Astrocyte of the hippocampus (primary cell): ENCODE measurements around the gene INSYN2B.
A peak's percentile ranks its signal among the peaks of the same experiment; 100 is the strongest.

Experiments used
- DNase-seq: peaks from one replicate; pipeline ENCODE4 v3.0.0; 2011; ENCODE audit warnings: low read depth, low spot score

INSYN2B gene

DNA sequence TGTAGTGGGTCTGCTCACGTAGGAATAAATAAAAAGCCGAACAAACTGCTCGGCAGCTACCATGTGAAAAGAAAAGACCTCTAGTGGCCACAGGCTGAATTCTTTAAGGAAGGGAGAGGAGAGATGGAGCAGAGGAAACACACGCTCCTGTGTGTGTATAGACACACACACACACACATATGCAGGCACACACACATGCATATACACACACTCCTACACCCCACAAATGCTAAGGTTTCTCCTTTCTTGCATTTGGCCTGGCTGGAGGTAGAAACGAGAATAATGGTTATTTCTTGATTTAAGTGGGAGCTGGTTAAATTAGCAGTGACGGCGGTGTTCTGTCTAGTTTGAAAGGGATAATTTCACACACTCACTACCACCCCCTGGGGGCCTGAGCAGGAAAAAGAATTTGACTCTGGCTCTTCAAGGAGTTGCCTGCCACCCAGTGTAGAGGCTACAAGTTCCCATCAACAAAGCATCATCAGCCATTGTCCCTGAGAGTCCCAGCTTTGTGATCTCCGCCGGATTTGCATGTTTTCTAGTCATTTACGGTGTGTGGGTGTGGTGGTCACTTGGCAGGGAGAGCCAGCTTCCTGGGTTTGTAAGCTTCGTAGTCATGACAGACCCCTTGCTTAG lies at the start of gene INSYN2B:
Gene INSYN2B, minus strand, starts transcription at position 78 of the 636 bp plus-strand sequence. CDS start 96,597 bp downstream, outside the sequence.
- DNase-seq: peak; percentile 95

DNA sequence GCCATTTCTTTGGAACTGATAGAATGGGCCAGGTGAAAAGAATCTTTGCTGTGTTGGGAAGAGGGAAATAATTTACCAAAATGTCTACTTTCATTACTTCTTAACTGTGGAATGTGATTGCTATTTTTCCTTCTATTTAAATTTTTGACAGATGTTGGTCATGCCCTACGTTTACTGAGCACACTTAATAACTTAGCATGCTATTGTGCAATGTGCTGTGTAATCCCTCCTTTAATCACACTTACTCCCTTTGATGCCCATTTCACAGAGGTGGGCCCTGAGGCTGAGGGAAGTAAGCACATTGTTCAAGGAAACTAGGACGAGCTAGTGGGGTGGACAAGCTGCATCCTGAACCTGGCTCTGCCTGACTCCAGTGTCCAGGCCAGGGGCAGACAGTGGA lies 47.8 kb upstream of the INSYN2B start:
- no peak for DNase-seq

DNA sequence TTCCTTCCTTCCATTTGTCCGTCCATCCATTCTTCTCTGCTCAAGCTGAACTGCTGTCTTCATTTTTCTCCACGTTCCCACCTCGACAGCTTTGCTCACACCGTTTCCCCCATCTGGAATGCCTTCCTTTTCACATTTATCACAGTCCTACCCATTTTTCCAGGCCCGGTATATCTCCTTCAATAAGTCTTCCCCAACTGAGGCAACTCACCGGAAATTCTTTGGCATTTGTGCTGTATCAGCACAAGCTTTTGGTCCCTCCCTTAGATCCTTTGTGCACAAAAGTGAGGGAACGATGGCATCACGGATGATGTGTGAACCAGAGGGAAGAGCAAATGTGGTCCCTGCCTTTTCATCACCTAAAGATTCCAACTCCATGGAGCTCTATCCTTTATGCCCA lies 45.6 kb upstream of the INSYN2B start:
- no peak for DNase-seq

DNA sequence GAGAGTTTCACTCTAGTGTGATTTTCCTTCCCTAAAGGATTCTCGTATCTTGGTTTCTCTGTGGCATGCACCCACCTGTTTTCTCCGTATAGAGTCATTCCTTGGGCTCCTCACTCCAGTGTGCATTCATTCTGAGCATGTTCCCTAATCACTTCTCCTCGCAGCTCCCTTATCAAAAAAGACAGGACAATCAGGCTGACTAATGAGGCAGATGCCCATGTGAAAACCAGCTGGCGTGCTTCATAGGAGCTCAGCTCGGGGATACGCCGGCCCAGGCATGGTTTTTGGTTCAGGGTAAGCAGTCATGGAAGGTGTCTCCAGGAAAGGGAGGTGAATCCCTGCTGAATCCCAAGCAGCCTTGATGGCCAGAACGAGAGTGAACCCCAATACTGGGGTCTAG lies 41.2 kb upstream of the INSYN2B start:
- DNase-seq: no peak

DNA sequence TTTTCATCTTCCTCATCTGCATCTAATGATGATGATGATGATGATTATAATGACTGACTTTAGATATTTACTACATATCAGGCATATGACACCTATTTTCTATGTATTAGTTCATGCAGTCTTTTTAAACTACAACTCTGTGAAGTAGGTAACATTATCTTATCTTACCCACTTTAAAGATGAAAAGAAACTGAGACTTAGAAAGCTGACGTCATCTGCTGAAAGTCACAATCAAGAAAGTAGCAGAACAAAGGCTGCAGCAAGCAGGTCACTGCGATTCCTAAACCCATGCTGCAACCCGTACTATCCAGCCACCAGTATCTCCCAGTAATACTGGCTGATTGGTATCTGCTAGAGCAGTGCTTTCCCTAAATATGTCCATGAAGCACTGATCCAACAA lies 40.1 kb upstream of the INSYN2B start:
- DNase-seq: no peak

DNA sequence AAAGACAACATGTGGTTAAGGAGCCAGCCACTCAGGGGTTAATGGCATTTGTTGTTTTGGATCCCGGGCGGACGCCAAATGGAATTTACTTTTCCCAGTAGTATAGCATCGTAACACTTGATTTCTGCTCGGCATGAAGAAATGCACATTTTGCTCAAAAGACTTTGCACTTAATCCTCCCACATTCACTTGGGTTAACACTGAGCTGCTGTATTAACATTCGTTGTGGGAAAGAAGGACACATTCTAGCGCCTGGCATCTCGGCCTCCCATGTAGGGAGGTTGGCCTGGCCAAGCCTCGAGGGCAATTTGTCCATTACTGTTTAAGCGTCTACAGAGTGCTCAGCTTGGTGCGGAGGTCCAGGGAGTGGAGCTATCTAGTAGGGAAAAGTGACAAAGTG lies 32.3 kb upstream of the INSYN2B start:
- DNase-seq: no peak

DNA sequence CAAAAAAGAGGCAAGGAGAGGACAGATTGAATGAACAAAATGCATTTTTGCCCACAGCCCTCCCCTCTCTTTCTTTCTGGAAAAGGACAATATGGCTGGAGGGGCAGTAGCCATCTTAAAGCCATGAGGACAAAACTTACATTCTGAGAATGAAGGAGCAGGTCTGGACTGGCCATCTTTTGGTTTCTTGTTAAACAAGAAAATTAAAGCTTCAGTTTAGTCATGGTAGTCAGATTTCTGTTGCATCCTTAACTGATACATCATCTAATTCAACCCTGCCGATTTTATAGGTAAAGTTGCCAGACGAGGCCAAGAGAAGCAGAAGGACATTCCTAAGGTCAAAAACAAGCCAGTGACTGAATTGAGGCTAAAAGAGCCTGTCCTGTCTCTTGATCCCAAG lies 31.5 kb upstream of the INSYN2B start:
- no peak for DNase-seq

DNA sequence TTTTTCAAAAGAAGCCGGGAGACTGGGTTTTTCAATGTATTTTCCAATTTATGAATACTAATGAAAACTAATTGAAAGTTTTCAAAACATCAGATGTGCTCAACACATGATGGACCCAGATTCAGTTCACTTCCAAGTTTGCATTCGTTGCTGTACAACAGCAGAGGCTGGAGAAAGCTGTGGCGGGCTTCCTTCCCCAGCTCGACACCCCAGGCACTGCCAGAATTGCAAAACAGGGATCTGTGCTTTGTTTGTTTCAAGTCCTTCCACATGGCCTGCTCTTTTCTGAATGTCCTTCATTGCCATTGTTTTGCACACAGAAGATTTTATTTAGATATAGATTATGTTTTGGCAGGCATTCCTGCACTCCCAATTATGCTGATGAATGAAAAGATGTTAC lies 30.3 kb upstream of the INSYN2B start:
- DNase-seq: no peak

DNA sequence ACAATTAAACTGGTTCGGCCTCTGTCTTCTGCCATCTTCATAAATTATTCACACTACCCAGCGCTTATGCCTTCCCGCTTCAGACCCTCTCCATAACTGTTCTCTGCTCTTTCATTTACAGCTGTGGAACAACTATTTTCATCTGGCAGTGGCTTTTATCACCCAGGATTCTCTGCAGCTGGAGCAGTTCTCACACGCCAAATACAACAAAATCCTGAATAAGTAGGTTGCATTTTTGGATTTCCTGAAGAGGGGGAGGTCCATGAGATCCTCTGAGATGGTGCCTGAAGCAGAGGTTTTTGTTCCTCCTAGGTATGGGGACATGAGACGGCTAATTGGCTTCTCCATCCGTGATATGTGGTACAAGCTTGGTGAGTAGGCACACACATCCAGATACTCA lies 28.1 kb upstream of the INSYN2B start:
- DNase-seq: no peak

DNA sequence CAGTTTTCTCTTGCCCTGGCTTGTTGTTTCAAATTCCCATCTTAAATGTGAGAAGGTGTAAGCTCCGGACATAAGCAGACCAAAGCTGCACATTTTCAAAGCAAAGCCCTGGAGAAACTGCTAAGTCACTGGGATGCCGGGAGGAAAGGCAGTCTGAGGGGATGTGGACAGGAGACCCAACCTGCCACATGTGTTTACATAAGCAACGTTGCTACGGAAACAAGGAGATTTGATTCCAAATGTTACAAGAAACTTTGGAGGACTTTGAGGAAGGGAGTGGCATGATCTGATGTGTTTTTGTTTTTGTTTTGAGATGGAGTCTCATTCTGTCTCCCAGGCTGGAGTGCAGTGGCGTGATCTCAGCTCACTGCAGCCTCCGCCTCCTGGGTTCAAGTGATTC lies 25.7 kb upstream of the INSYN2B start:
- DNase-seq: peak; percentile 11

DNA sequence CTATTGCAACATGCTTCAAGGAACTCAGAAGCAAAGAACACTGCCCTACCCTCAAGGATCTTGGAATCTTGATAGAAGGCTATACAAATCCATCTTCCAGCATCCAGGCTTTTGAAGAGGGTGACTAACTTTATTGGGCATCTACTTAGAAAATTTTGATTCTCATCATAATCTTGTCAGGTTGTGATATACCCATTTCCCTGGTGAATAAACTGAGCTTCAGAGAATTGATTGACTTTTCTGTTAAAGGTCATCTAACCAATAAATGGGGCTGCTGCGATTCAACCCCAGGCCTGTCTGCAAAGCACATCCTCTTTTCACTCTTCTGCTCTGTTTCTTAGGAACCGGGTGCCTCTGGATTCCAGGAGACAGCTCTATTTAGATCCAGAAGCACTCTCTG lies 19.9 kb upstream of the INSYN2B start:
- DNase-seq: no peak

DNA sequence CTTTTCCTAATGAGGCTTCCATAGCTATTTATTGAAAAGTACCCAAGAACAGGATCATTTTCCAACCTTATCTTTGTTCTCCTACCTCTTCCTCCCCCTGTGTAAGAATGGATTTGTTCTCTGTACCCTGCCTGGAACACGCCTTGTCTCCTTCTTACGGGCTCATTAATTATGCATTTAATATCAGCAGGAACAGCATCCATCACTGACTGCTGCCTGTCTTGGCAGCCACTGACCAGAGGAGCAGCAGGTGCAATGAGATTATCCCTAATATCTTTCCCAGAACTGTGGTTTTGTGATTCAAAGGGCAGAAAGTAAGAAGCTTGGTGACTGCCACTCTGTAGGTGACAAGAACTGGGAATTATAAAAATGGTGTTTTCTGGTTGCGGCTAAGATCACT lies 19.3 kb upstream of the INSYN2B start:
- no peak for DNase-seq

DNA sequence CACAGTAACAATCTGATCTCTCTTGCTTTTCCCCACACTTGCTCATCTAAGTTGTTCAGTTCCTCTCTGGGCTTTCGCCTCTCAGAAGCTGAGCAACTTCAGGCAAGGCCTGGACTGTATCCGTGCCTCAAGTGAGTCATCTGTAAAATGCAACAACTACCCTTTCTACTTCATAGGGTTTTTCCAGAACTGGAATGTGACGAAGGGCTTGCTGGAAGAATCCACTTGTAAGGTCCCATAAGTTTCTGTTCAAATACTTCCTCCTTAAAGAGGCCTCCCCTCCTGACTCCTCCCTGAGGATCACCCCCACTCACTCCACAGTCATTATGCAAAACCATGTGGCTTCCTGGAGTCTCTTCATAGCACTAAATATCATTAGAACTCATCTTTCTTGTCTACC lies 17.5 kb upstream of the INSYN2B start:
- no peak for DNase-seq

DNA sequence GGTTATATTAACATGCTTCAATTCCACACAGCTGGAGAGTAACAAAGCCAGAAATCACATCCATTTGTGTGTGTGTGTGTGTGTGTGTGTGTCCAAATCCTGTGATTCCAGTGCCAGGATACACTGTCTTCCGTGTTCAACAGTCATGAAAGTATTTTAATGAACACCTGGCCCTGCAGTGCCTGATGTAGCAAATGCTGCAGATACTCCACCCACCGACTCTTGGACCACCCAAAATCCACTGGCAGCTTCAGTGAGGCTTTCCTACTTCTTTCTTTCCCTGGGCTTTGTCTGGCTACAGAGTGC lies 13.1 kb upstream of the INSYN2B start:
- no peak for DNase-seq

DNA sequence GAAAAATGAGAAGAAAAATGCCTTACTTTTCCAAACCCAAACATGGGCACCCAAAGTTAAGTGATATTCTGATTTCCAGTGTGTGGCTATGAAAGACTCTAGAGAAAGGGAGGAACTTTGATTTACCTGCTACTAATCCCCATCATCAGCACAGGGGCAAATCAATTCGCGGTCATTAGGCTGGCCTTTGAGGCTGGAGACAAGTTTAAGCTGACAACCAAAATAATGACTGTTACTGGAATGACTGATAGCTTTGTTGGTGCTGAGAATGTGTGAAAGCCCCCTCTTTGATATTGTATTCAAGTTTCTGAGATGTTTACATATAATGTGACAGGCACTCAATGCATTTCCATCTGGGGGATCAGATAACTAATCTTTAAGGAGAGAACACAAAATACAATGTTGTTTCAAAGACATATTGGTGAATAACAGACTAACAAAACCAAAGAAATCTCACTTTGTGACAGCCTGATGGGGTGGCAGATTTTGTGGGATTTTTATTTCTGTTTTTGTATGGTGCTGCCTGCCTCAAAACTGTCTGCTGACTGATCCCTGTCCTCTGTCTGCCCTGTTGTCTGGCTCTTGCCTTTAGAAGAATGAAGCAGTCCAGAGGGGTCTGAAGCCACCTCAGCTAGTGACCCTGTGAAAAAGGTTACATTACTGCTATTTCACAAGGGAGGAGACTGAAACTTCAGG lies 12.6 kb upstream of the INSYN2B start:
- peak; percentile 13 for DNase-seq

DNA sequence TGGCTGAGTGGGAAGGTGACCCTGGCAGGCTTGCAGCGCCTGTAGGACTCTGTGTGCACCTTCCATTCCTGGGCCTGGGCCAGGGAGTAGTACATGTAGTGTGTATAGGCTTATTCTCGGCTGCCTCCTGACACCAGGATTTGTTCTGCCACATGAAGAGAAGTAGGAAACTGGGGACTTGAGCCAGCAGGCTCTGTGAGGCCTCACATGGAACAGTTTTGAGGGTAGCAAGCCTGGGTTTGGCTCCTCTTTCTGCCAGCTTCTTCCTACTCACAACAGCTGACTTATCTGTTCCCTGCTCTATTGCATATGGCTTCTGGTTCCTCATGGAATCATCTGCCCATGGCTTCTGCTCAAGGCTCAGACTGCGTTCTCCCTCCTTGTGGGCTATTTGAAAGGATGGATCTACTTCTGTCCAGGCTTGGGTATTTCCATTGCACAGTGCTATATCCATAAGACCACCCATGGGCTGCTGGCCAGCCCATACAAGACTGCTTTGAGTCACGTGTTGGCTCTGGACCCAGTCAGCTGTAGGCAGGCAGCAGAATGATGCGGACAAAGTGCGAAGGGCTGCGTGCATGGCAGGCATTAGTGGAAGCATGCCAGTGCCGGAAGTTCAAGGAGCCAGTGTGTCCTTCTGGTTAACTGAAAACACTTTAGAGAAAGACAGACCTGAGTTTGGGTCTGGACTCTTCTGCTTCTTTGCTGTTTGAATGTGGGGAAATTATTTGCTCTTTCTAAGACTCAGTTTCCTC lies 11.0 kb upstream of the INSYN2B start:
- no peak for DNase-seq

DNA sequence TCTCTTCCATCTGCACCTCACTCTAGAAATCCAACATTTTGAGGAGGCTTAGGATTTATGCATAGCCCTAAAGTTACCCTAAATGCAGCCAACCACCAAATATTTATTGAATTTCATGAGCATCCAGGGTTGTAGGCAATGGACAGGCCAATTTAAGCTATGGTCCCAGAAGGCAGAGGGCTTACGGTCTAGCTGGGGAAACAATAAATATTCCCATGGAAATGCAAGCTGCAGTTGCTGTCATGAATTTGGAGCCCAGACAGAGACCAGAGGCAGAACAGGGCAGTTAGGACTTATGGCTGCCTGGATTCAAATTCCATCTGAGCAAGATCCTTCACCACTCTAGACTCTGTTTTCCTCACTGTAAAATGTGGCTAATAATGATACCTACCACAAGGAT lies 9.1 kb upstream of the INSYN2B start:
- DNase-seq: no peak

DNA sequence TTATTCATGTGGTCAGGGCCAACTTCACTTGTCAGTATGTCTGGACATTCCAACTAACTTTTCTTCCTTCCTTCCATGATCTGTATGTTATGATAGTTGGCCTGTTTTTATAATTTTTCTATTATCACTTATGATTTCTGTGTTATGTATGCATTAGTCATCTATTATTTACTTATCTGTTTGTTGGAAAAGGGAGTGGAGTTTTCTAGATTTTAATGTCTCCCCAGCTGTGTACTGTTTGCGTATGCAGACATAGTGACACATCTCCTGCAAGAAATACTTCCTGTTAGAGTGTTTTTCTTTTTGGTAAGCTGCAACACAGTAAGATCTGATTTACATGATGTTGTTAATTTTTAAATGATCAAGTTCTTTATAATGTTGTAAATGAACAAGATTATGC lies 8.7 kb upstream of the INSYN2B start:
- DNase-seq: no peak

DNA sequence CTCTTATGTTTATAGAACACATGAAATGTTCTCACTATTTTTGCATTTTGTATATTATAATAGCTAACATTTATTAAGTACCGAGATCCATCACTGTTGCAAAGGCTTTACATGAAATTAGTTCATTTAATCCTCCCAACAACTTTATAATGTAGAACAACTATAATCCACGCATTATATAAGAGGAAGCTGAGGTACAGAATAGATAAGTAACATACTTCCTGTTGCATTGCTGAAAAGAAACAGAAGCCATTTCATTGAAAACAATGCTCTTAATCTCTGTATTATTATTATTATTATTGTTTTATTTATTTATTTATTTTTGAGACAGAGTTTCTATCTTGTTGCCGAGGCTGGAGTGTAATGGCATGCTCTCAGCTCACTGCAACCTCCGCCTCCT lies 7.9 kb upstream of the INSYN2B start:
- DNase-seq: no peak

DNA sequence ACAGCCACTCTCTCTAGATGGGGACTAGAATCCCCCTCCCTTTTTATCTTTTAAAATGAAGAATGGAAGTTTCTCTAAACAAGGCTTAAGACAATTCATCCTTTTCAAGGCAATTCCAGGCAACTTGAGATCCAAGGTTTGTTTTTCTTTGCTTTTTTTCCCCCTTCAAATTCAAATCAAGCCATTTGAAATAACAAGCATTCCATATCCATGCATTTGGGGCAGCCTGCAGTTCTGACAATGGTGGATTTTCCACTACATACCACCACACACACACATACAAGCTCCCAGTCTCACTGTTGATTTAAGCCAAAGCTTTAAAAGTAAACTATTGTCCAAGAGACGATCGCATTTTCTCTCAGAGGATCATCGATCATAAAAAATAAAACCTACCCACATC lies 424 bp downstream of the INSYN2B start:
- peak; percentile 41 for DNase-seq

DNA sequence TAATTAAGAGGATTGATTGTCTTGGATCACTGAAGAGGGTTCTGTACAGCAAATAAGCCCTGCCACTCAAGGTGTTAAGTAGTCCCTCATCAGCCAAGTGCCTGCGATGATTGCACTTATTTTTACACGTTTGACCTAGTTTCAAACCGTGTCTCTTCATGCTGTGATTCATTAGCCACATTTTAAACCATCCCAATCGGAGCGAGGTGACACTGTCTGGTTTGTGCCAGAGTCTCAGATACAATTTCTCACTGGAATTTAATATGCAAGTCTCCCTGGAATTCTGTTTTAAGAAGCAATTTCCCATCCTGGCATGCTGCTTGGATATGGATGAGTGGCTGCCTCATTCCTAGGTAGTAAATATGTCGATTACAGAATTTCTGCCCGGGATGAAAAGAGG lies 1.6 kb downstream of the INSYN2B start:
- peak; percentile 38 for DNase-seq

DNA sequence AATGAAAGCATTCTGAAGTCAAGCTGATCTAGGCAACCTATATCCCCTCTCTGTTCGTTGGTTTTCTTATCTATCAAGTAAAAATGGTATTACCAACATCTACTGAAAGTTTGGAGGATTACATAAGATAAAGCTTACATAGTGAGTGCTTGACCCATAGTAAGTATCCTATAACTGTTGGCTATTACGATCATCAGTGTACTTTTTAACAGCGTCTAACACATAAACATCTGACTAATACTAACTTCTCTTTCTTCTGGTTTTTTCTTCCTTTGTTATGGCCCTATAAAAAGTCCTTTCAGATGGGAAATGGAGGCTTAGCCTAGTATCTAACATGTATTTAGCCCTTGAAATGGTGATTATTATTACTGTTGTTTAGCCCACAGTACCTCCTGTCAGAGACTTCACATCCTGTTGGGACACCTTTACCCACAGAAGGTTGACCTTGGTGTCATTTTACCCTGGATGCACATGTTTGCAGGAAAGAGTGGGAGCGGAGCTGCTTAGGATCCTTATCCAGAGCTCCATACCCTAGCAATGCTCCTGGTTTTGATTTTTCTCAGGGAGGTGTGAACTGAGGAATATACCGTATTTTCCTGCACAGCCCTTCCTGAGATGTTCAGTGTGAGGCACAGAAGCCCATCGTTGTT lies 6.0 kb downstream of the INSYN2B start:
- no peak for DNase-seq

DNA sequence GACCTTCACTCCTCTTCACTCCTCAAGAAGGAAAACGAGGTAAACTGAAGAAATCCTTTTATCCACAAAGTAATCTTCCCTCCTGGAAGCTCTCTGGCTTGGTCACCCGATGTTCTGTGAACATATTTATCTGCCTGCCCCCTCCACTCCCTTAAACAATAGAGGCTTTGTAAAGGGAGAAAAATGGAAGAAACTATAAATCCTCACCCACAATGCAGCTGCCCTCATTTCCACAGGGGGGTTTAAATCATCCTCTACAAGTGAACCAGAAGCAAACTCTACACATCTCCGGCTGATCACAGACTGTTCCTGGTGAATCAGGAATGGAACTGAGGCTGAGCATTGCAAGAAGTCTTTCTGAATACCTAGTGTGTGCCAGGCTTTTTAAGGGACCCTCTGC lies 7.2 kb downstream of the INSYN2B start:
- DNase-seq: no peak
